HG03354 (cell line): ENCODE data around the gene SPPL3.
A peak's percentile ranks its signal among the peaks of the same experiment; 100 is the strongest.
"Not testable (repeated sequence)": the region's sequence is repeated elsewhere in the genome, so short reads cannot be mapped to it uniquely, and the experiment has no call there.

Experiments
- ATAC-seq: cut with Tn5 transposase; IDR thresholded peaks from one replicate; pipeline ENCODE4 v1.9.1; 2021; ENCODE audit warnings: mild to moderate bottlenecking; ENCODE audit not compliant: unreplicated experiment, poor library complexity, severe bottlenecking

SPPL3 gene

GRCh38 chr12:120904197-120904773, at the start of gene SPPL3:
Gene SPPL3, minus strand, starts transcription at chr12:120904358. Its CDS starts 491 bp downstream, at chr12:120903867.
- ATAC-seq, result peak; percentile 78

GRCh38 chr12:120950807-120951206, 46.6 kb upstream of the SPPL3 start:
- ATAC-seq, result no peak

GRCh38 chr12:120950260-120950799, 46.2 kb upstream of the SPPL3 start:
- ATAC-seq, result not testable (repeated sequence)

- not testable (repeated sequence) for ATAC-seq
Measured at GRCh38 chr12:120945516-120945915, 41.4 kb upstream of the SPPL3 start.

GRCh38 chr12:120944645-120945217, 40.6 kb upstream of the SPPL3 start:
- ATAC-seq, result no peak

- no peak for ATAC-seq
Measured at GRCh38 chr12:120943482-120943881, 39.3 kb upstream of the SPPL3 start.

GRCh38 chr12:120941846-120942405, 37.8 kb upstream of the SPPL3 start:
- ATAC-seq, result no peak

- ATAC-seq, result no peak
Measured at GRCh38 chr12:120941412-120941811, 37.3 kb upstream of the SPPL3 start.

GRCh38 chr12:120940799-120941198, 36.6 kb upstream of the SPPL3 start:
- no peak for ATAC-seq

- no peak for ATAC-seq
Measured at GRCh38 chr12:120940006-120940405, 35.8 kb upstream of the SPPL3 start.

- ATAC-seq, result no peak
Measured at GRCh38 chr12:120939523-120939922, 35.4 kb upstream of the SPPL3 start.

GRCh38 chr12:120938496-120938895, 34.3 kb upstream of the SPPL3 start:
- no peak for ATAC-seq

GRCh38 chr12:120936197-120936596, 32.0 kb upstream of the SPPL3 start:
- ATAC-seq, result no peak

GRCh38 chr12:120933786-120934185, 29.6 kb upstream of the SPPL3 start:
- no peak for ATAC-seq

- ATAC-seq, result no peak
Measured at GRCh38 chr12:120932956-120933526, 28.9 kb upstream of the SPPL3 start.

GRCh38 chr12:120932058-120932457, 27.9 kb upstream of the SPPL3 start:
- ATAC-seq, result no peak

- ATAC-seq, result no peak
Measured at GRCh38 chr12:120930032-120930431, 25.9 kb upstream of the SPPL3 start.

- ATAC-seq, result no peak
Measured at GRCh38 chr12:120928864-120929652, 24.9 kb upstream of the SPPL3 start.

- ATAC-seq, result no peak
Measured at GRCh38 chr12:120925740-120926563, 21.8 kb upstream of the SPPL3 start.
